ENCODE data around the gene MMP15. TPM values are rescaled to one million over a fixed set of nuclear protein-coding genes. Genes with fewer than 3 reads are reported as not detected.

The MMP15 gene
- total RNA-seq, 1 donor = 9.4 TPM

GRCh38 chr16:58024486-58025350, 836 bp upstream of the MMP15 start:
- peak overlapping the region; percentile 78 for H2AFZ ChIP-seq (ENCODE audit: low read length)
- H3K27me3 ChIP-seq (ENCODE audit: insufficient read depth, low read length) = peaks cover 55% of the 10 kb centered on the region
- peak overlapping the region; percentile 68 for H3K4me3 ChIP-seq (ENCODE audit: insufficient read depth, low read length)
- no peak for TF ChIP-seq CTCF (IDR thresholded peaks at IDR 0.05; ENCODE audit: extremely low read depth, low read depth, low read length)
- peaks cover 22% of the 10 kb centered on the region for H3K4me1 ChIP-seq (ENCODE audit: insufficient read depth, low read length)
- H4K20me1 ChIP-seq (ENCODE audit: insufficient read depth, low read length) = peaks cover 8% of the 10 kb centered on the region
- H3K9me3 ChIP-seq (ENCODE audit: low read depth, low read length) = no peaks in the 10 kb centered on the region
- H3K79me2 ChIP-seq (ENCODE audit: insufficient read depth, low read length) = no peaks in the 10 kb centered on the region
- no peak overlapping the region for H3K27ac ChIP-seq (ENCODE audit: low read depth, low read length)
- peak overlapping the region; percentile 81 for H3K4me2 ChIP-seq (ENCODE audit: insufficient read depth, low read length)
- H3K36me3 ChIP-seq (ENCODE audit: insufficient read depth, low read length) = no peaks in the 10 kb centered on the region
- DNase-seq (ENCODE audit: insufficient read length, low spot score, missing footprints) = peak; percentile 90

GRCh38 chr16:58026139-58026704, 668 bp downstream of the MMP15 start:
- Histone ChIP-seq H3K4me2 (ENCODE audit: insufficient read depth, low read length) (peak overlapping the region; percentile 81), H3K27me3 (ENCODE audit: insufficient read depth, low read length) (peaks cover 55% of the 10 kb centered on the region), H2AFZ (ENCODE audit: low read length) (no peak overlapping the region), H3K9me3 (ENCODE audit: low read depth, low read length) (no peaks in the 10 kb centered on the region), H3K36me3 (ENCODE audit: insufficient read depth, low read length) (no peaks in the 10 kb centered on the region), H4K20me1 (ENCODE audit: insufficient read depth, low read length) (peaks cover 8% of the 10 kb centered on the region), H3K27ac (ENCODE audit: low read depth, low read length) (no peak overlapping the region), H3K4me3 (ENCODE audit: insufficient read depth, low read length) (peak overlapping the region; percentile 68), H3K4me1 (ENCODE audit: insufficient read depth, low read length) (peaks cover 22% of the 10 kb centered on the region), H3K79me2 (ENCODE audit: insufficient read depth, low read length) (no peaks in the 10 kb centered on the region)
- DNase-seq (ENCODE audit: insufficient read length, low spot score, missing footprints) = peak; percentile 80
- TF ChIP-seq CTCF (IDR thresholded peaks at IDR 0.05; ENCODE audit: extremely low read depth, low read depth, low read length) = no peak

GRCh38 chr16:58026705-58027160, 1.2 kb downstream of the MMP15 start:
- Histone ChIP-seq H3K9me3 (ENCODE audit: low read depth, low read length) (no peaks in the 10 kb centered on the region), H3K4me1 (ENCODE audit: insufficient read depth, low read length) (peaks cover 22% of the 10 kb centered on the region), H3K4me3 (ENCODE audit: insufficient read depth, low read length) (peak overlapping the region; percentile 68), H3K27me3 (ENCODE audit: insufficient read depth, low read length) (peaks cover 55% of the 10 kb centered on the region), H4K20me1 (ENCODE audit: insufficient read depth, low read length) (peaks cover 8% of the 10 kb centered on the region), H2AFZ (ENCODE audit: low read length) (no peak overlapping the region), H3K4me2 (ENCODE audit: insufficient read depth, low read length) (peak overlapping the region; percentile 81), H3K79me2 (ENCODE audit: insufficient read depth, low read length) (no peaks in the 10 kb centered on the region), H3K27ac (ENCODE audit: low read depth, low read length) (no peak overlapping the region), H3K36me3 (ENCODE audit: insufficient read depth, low read length) (no peaks in the 10 kb centered on the region)
- TF ChIP-seq CTCF (IDR thresholded peaks at IDR 0.05; ENCODE audit: extremely low read depth, low read depth, low read length) = no peak
- DNase-seq (ENCODE audit: insufficient read length, low spot score, missing footprints) = peak; percentile 83
